GM19372 (cell line): ENCODE results near the gene THAP7.

Experiments used
- ATAC-seq: cut with Tn5 transposase; IDR thresholded peaks from one replicate; pipeline ENCODE4 v1.9.1; 2021; ENCODE audit warnings: mild to moderate bottlenecking, low read depth, moderate library complexity; ENCODE audit not compliant: unreplicated experiment

Gene THAP7

GRCh38 chr22:20966883-20967696 is 34.8 kb downstream of the THAP7 start, which contains the start of gene AIFM3:
AIFM3 (plus strand) TSS chr22:20967255; CDS start chr22:20967945, 690 bp downstream.
- ATAC-seq: no peak

- no peak for ATAC-seq
Observed at GRCh38 chr22:20965888-20966855, 35.7 kb downstream of the THAP7 start.

GRCh38 chr22:20965104-20965887 is 36.6 kb downstream of the THAP7 start:
- no peak for ATAC-seq

GRCh38 chr22:20964799-20965103 is 37.2 kb downstream of the THAP7 start:
- ATAC-seq: no peak

GRCh38 chr22:20964090-20964798 is 37.7 kb downstream of the THAP7 start:
- ATAC-seq: no peak

GRCh38 chr22:20963201-20964052 is 38.5 kb downstream of the THAP7 start:
- no peak for ATAC-seq

- no peak for ATAC-seq
Observed at GRCh38 chr22:20962491-20962945, 39.4 kb downstream of the THAP7 start.

GRCh38 chr22:20960609-20961008 is 41.3 kb downstream of the THAP7 start:
- ATAC-seq: no peak

GRCh38 chr22:20959578-20960461 is 42.1 kb downstream of the THAP7 start:
- ATAC-seq: no peak

GRCh38 chr22:20957683-20958431 is 44.1 kb downstream of the THAP7 start:
- no peak for ATAC-seq

GRCh38 chr22:20957102-20957682 is 44.7 kb downstream of the THAP7 start:
- ATAC-seq: no peak

- no peak for ATAC-seq
Observed at GRCh38 chr22:20956258-20957101, 45.4 kb downstream of the THAP7 start.

- ATAC-seq: no peak
Observed at GRCh38 chr22:20955548-20955947, 46.4 kb downstream of the THAP7 start.

GRCh38 chr22:20953668-20954500 is 48.0 kb downstream of the THAP7 start:
- ATAC-seq: no peak

GRCh38 chr22:20953342-20953608 is 48.6 kb downstream of the THAP7 start:
- no peak for ATAC-seq
